WTC11 (cell line): ENCODE measurements around the gene OGFR. TPM values are rescaled to one million over a fixed set of nuclear protein-coding genes. Genes with fewer than 3 reads are reported as not detected.

Experiments used
- ATAC-seq: fragments of 200-7000 bp; cut with Tn5 transposase; 2 replicates; pipeline ENCODE4 v1.10.0; 2021; ENCODE audit warnings: mild to moderate bottlenecking, moderate library complexity
- CTCF ChIA-PET: fragments of 300-600 bp; sonication (Branson Sonifier 250); formaldehyde crosslinking; loops from one replicate; lab custom pipeline; 2021; ENCODE audit warnings: antibody characterized with exemption; lab: Charles Lee
- POLR2A ChIA-PET: fragments of 350-600 bp; sonication (Branson Sonifier 250); formaldehyde crosslinking; loops from one replicate; lab custom pipeline; 2021; ENCODE audit warnings: antibody characterized with exemption; lab: Charles Lee
- DNase-seq: peaks from one replicate; pipeline ENCODE4 v3.0.0; 2021; ENCODE audit warnings: low spot score
- H3K27ac Mint-ChIP-seq: 2 replicates; pipeline ENCODE4 v1.8.0; 2021; ENCODE audit warnings: mixed read lengths
- H3K27me3 Mint-ChIP-seq: 2 replicates; pipeline ENCODE4 v1.8.0; 2021; ENCODE audit warnings: low read depth, mild to moderate bottlenecking, moderate library complexity, mixed read lengths
- H3K36me3 Mint-ChIP-seq: 2 replicates; pipeline ENCODE4 v1.8.0; 2021; ENCODE audit warnings: mixed read lengths
- H3K4me1 Mint-ChIP-seq: 2 replicates; pipeline ENCODE4 v1.8.0; 2022; ENCODE audit warnings: mixed read lengths
- H3K4me3 Mint-ChIP-seq: 2 replicates; pipeline ENCODE4 v1.8.0; 2021; ENCODE audit warnings: mild to moderate bottlenecking, moderate library complexity, mixed read lengths
- H3K9me3 Mint-ChIP-seq: 2 replicates; pipeline ENCODE4 v1.8.0; 2021; ENCODE audit warnings: mixed read lengths
- ATF1 ChIP-seq: sonication (generic); formaldehyde crosslinking; IDR thresholded peaks from 2 replicates; pipeline ENCODE4 v1.8.1; 2023; ENCODE audit warnings: mild to moderate bottlenecking, moderate library complexity, missing genetic modification reagents
- FOXJ3 ChIP-seq: sonication (generic); formaldehyde crosslinking; IDR thresholded peaks from 2 replicates; pipeline ENCODE4 v1.9.0; 2021; ENCODE audit warnings: missing genetic modification reagents, mild to moderate bottlenecking, borderline replicate concordance
- IRF2 ChIP-seq: sonication (generic); formaldehyde crosslinking; IDR thresholded peaks from 2 replicates; pipeline ENCODE4 v1.8.0; 2022; ENCODE audit warnings: low read depth, missing genetic modification reagents, borderline replicate concordance
- NFYB ChIP-seq: sonication (generic); formaldehyde crosslinking; conservative IDR thresholded peaks from 2 replicates; pipeline ENCODE4 v1.8.0; 2022; ENCODE audit warnings: low read depth, missing genetic modification reagents
- OVOL2 ChIP-seq: fragments of 250-450 bp; sonication (Bioruptor Pico); IDR thresholded peaks from 2 replicates; pipeline ENCODE4 v1.9.0; 2021; ENCODE audit warnings: mild to moderate bottlenecking, borderline replicate concordance
- PRRX2 ChIP-seq: fragments of 250-450 bp; sonication (Bioruptor Pico); IDR thresholded peaks from 2 replicates; pipeline ENCODE4 v1.8.0; 2021; ENCODE audit warnings: mild to moderate bottlenecking
- SOX15 ChIP-seq: fragments of 250-450 bp; sonication (Bioruptor Pico); IDR thresholded peaks from 2 replicates; pipeline ENCODE4 v1.9.0; 2021; ENCODE audit warnings: mild to moderate bottlenecking
- TCF7 ChIP-seq: sonication (generic); formaldehyde crosslinking; IDR thresholded peaks from 2 replicates; pipeline ENCODE4 v1.8.0; 2022; ENCODE audit warnings: mild to moderate bottlenecking, low read depth, missing genetic modification reagents, moderate library complexity
- ZNF121 ChIP-seq: sonication (generic); formaldehyde crosslinking; IDR thresholded peaks from 2 replicates; pipeline ENCODE4 v1.8.0; 2023; ENCODE audit warnings: missing genetic modification reagents
- ZNF396 ChIP-seq: fragments of 250-450 bp; sonication (Bioruptor Pico); IDR thresholded peaks from 2 replicates; pipeline ENCODE4 v1.8.0; 2021; ENCODE audit warnings: mild to moderate bottlenecking, moderate library complexity, borderline replicate concordance
- total RNA-seq: library from RNA; stranded (reverse); gene quantifications from 3 replicates; pipeline ENCODE4 v1.2.3, GENCODE V29; 2021
- TF ChIP-seq, protein P1 (sequence below): sonication (generic); formaldehyde crosslinking; IDR thresholded peaks from 2 replicates; pipeline ENCODE4 v1.8.0; 2022; ENCODE audit warnings: mild to moderate bottlenecking, missing genetic modification reagents
- TF ChIP-seq, protein P2 (sequence below): sonication (generic); formaldehyde crosslinking; IDR thresholded peaks from 2 replicates; pipeline ENCODE4 v1.8.0; 2022; ENCODE audit warnings: mild to moderate bottlenecking, missing genetic modification reagents
- TF ChIP-seq, protein P3 (sequence below): fragments of 250-450 bp; sonication (Bioruptor Pico); IDR thresholded peaks from 2 replicates; pipeline ENCODE4 v1.8.0; 2021; ENCODE audit warnings: mild to moderate bottlenecking
- TF ChIP-seq, protein P4 (sequence below): sonication (generic); formaldehyde crosslinking; IDR thresholded peaks from 2 replicates; pipeline ENCODE4 v1.8.0; 2023; ENCODE audit warnings: mild to moderate bottlenecking, missing genetic modification reagents
- TF ChIP-seq, protein P5 (sequence below): sonication (generic); formaldehyde crosslinking; IDR thresholded peaks from 2 replicates; pipeline ENCODE4 v1.8.0; 2023; ENCODE audit warnings: missing genetic modification reagents, mild to moderate bottlenecking, borderline replicate concordance

Gene OGFR
- total RNA-seq, 1 experiment from 2014 or later, result 43.3 TPM

DNA sequence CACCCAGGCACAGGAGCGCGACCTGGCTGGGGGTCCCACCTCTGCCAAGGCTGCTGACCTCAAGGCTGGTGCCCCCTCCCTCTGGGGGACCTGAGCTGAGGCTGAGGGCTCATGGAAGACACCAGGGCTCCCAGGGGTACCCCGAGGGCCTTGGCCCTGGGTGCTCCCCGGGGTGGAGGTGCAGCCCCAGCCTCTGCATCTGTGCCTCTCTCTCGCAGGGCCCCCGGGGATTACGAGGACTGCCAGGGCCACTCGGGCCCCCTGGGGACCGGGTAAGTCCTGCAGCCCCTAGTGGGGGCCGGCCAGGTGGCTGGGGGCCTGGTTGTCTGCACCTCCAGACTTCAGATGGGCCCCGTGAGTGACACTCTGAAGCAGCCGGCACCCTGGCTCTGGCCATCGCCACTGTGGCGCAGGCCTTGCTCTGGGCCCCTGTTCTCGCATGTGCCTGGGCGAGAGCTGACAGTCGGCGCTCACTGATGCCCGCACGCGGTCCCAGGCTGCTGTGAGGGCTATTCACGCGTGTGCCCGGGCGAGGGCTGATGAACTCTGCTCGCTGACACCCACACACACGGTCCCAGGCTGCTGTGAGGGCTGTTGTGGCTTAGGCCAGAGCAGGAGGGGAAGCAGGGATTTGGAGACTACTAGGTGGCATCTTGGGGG lies 21.5 kb downstream of the OGFR start:
- Mint-ChIP-seq H3K9me3 (no peaks in the 10 kb centered on the region), H3K36me3 (no peaks in the 10 kb centered on the region), H3K4me1 (peaks cover 13% of the 10 kb centered on the region), H3K27me3 (no peaks in the 10 kb centered on the region), H3K27ac (no peak overlapping the region), H3K4me3 (no peak overlapping the region)
- TF ChIP-seq ZNF121 (CRISPR knock-in tag) (no peak), NFYB (CRISPR knock-in tag) (no peak)
- TF ChIP-seq, protein P1, sequence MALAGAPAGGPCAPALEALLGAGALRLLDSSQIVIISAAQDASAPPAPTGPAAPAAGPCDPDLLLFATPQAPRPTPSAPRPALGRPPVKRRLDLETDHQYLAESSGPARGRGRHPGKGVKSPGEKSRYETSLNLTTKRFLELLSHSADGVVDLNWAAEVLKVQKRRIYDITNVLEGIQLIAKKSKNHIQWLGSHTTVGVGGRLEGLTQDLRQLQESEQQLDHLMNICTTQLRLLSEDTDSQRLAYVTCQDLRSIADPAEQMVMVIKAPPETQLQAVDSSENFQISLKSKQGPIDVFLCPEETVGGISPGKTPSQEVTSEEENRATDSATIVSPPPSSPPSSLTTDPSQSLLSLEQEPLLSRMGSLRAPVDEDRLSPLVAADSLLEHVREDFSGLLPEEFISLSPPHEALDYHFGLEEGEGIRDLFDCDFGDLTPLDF (CRISPR knock-in tag), result no peak
- TF ChIP-seq, protein P2, sequence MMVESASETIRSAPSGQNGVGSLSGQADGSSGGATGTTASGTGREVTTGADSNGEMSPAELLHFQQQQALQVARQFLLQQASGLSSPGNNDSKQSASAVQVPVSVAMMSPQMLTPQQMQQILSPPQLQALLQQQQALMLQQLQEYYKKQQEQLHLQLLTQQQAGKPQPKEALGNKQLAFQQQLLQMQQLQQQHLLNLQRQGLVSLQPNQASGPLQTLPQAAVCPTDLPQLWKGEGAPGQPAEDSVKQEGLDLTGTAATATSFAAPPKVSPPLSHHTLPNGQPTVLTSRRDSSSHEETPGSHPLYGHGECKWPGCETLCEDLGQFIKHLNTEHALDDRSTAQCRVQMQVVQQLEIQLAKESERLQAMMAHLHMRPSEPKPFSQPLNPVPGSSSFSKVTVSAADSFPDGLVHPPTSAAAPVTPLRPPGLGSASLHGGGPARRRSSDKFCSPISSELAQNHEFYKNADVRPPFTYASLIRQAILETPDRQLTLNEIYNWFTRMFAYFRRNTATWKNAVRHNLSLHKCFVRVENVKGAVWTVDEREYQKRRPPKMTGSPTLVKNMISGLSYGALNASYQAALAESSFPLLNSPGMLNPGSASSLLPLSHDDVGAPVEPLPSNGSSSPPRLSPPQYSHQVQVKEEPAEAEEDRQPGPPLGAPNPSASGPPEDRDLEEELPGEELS, result no peak
- TF ChIP-seq, protein P3, sequence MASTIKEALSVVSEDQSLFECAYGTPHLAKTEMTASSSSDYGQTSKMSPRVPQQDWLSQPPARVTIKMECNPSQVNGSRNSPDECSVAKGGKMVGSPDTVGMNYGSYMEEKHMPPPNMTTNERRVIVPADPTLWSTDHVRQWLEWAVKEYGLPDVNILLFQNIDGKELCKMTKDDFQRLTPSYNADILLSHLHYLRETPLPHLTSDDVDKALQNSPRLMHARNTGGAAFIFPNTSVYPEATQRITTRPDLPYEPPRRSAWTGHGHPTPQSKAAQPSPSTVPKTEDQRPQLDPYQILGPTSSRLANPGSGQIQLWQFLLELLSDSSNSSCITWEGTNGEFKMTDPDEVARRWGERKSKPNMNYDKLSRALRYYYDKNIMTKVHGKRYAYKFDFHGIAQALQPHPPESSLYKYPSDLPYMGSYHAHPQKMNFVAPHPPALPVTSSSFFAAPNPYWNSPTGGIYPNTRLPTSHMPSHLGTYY, result no peak
- CTCF ChIA-PET, result no interaction called here
- POLR2A ChIA-PET, result no interaction called here
- no peak for DNase-seq
- ATAC-seq, result no peak

DNA sequence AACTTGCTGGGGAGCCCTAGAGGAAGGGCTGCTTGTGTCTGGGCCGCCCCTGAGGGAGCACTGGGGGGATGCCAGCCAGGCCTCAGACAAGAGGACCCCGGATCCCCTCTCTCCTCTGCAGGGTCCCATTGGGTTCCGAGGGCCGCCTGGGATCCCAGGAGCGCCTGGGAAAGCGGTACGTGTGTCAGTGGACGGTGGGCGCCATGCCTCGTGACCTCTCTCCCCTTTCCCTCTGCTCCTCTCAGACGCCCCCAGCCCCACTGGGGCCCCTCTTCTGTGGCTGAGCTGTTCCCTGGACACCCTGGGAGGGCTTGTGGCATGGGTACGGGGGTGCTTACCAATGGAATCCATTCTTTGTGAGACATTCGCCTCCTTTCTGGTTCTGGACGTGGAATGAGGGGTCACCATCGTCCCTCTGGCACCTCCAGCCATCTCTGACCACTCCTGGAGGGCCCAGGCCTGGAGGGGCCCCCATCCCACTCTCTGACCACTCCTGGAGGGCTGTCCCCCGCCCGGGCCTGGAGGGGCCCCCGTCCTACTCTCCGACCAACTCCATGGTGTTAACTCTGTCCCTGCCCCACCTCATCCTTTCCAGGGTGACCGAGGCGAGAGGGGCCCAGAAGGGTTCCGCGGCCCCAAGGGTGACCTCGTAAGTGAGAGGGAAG lies 22.1 kb downstream of the OGFR start:
- Mint-ChIP-seq H3K4me3 (no peak overlapping the region), H3K27me3 (no peaks in the 10 kb centered on the region), H3K36me3 (no peaks in the 10 kb centered on the region; the same call in 1 of the 2 replicates), H3K27ac (no peak overlapping the region), H3K4me1 (peaks cover 17% of the 10 kb centered on the region), H3K9me3 (no peaks in the 10 kb centered on the region)
- TF ChIP-seq OVOL2 (CRISPR knock-in tag), result no peak
- TF ChIP-seq, protein P4, sequence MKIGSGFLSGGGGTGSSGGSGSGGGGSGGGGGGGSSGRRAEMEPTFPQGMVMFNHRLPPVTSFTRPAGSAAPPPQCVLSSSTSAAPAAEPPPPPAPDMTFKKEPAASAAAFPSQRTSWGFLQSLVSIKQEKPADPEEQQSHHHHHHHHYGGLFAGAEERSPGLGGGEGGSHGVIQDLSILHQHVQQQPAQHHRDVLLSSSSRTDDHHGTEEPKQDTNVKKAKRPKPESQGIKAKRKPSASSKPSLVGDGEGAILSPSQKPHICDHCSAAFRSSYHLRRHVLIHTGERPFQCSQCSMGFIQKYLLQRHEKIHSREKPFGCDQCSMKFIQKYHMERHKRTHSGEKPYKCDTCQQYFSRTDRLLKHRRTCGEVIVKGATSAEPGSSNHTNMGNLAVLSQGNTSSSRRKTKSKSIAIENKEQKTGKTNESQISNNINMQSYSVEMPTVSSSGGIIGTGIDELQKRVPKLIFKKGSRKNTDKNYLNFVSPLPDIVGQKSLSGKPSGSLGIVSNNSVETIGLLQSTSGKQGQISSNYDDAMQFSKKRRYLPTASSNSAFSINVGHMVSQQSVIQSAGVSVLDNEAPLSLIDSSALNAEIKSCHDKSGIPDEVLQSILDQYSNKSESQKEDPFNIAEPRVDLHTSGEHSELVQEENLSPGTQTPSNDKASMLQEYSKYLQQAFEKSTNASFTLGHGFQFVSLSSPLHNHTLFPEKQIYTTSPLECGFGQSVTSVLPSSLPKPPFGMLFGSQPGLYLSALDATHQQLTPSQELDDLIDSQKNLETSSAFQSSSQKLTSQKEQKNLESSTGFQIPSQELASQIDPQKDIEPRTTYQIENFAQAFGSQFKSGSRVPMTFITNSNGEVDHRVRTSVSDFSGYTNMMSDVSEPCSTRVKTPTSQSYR (CRISPR knock-in tag), result no peak
- no peak for TF ChIP-seq ATF1
- TF ChIP-seq SOX15, result no peak
- TF ChIP-seq, protein P1 (CRISPR knock-in tag), result no peak
- no peak for TF ChIP-seq IRF2 (CRISPR knock-in tag)
- no peak for TF ChIP-seq FOXJ3 (CRISPR knock-in tag)
- TF ChIP-seq ZNF396 (CRISPR knock-in tag), result no peak
- TF ChIP-seq ZNF121 (CRISPR knock-in tag), result no peak
- TF ChIP-seq PRRX2, result no peak
- TF ChIP-seq TCF7, result no peak
- TF ChIP-seq, protein P5, sequence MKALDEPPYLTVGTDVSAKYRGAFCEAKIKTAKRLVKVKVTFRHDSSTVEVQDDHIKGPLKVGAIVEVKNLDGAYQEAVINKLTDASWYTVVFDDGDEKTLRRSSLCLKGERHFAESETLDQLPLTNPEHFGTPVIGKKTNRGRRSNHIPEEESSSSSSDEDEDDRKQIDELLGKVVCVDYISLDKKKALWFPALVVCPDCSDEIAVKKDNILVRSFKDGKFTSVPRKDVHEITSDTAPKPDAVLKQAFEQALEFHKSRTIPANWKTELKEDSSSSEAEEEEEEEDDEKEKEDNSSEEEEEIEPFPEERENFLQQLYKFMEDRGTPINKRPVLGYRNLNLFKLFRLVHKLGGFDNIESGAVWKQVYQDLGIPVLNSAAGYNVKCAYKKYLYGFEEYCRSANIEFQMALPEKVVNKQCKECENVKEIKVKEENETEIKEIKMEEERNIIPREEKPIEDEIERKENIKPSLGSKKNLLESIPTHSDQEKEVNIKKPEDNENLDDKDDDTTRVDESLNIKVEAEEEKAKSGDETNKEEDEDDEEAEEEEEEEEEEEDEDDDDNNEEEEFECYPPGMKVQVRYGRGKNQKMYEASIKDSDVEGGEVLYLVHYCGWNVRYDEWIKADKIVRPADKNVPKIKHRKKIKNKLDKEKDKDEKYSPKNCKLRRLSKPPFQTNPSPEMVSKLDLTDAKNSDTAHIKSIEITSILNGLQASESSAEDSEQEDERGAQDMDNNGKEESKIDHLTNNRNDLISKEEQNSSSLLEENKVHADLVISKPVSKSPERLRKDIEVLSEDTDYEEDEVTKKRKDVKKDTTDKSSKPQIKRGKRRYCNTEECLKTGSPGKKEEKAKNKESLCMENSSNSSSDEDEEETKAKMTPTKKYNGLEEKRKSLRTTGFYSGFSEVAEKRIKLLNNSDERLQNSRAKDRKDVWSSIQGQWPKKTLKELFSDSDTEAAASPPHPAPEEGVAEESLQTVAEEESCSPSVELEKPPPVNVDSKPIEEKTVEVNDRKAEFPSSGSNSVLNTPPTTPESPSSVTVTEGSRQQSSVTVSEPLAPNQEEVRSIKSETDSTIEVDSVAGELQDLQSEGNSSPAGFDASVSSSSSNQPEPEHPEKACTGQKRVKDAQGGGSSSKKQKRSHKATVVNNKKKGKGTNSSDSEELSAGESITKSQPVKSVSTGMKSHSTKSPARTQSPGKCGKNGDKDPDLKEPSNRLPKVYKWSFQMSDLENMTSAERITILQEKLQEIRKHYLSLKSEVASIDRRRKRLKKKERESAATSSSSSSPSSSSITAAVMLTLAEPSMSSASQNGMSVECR (CRISPR knock-in tag), result no peak
- CTCF ChIA-PET, result no interaction called here
- DNase-seq (no peak), ATAC-seq (no peak)
- POLR2A ChIA-PET, result no interaction called here
